Adrenal gland (tissue), 12 donors: ENCODE measurements around the gene COQ3. TPM values are rescaled to one million over a fixed set of nuclear protein-coding genes. Genes with fewer than 3 reads are reported as not detected.
A peak's percentile ranks its signal among the peaks of the same experiment; 100 is the strongest.

ENCODE experiments used
- DNase-seq, 7 donors: peaks; one replicate each; pipeline ENCODE4 v3.0.0-alpha.2; 2019 to 2020
- H3K27ac ChIP-seq, 5 donors: fragments of 200-600 bp; sonication (generic) in 4 of 5; 1 replicate in 3 of 5; 2 replicates in 2 of 5; pipeline versions ENCODE4 v1.5.1 to v1.8.0; 2016 to 2020; ENCODE audit warnings: mild to moderate bottlenecking in 1 of 5
- H3K27me3 ChIP-seq: fragments of 200-600 bp; 2 replicates; pipeline ENCODE4 v1.8.0; 2021
- H3K36me3 ChIP-seq, 2 donors: fragments of 200-600 bp; replicated peaks in 1 of 2; 1 replicate in 1 of 2; 2 replicates in 1 of 2; pipeline versions ENCODE4 v1.5.1 to v1.8.0; 2018 to 2022
- H3K4me1 ChIP-seq, 2 donors: fragments of 200-600 bp; replicated peaks in 1 of 2; 1 replicate in 1 of 2; 2 replicates in 1 of 2; pipeline versions ENCODE4 v1.5.1 to v1.8.0; 2018 to 2021
- H3K4me3 ChIP-seq, 4 donors: fragments of 200-600 bp; sonication (generic) in 3 of 4; one replicate each; pipeline ENCODE4 v1.5.1; 2016 to 2018
- H3K9me3 ChIP-seq, 3 donors: fragments of 200-600 bp; sonication (generic) in 1 of 3; replicated peaks in 1 of 3; 1 replicate in 2 of 3; 2 replicates in 1 of 3; pipeline versions ENCODE4 v1.5.1 to v1.8.0; 2016 to 2021
- CTCF ChIP-seq, 6 experiments: fragments of 450-650 bp in 4 of 6; fragments of 200-600 bp in 2 of 6; sonication (generic) in 1 of 6; IDR thresholded peaks; 1 replicate in 5 of 6; 2 replicates in 1 of 6; pipeline versions ENCODE4 v1.5.1 to v1.8.0; 2016 to 2021; ENCODE audit warnings: antibody characterized with exemption in 6 of 6, mild to moderate bottlenecking in 2 of 6, moderate library complexity in 1 of 6
- POLR2A ChIP-seq, 2 donors: fragments of 450-650 bp; IDR thresholded peaks; one replicate each; pipeline ENCODE4 v1.6.1; 2017; ENCODE audit warnings: antibody characterized with exemption in 2 of 2, mild to moderate bottlenecking in 2 of 2, moderate library complexity in 1 of 2
- WGBS, 4 donors: extraction: QIAGEN DNeasy Blood & Tissue Kit in 2 of 4; methylation state at CpG; one replicate each; pipeline versions ENCODE4 v1.1.5 to v1.1.7; 2013 to 2017; 5-methylcytosine and 5-hydroxymethylcytosine counted together
- intact Hi-C, 2 donors: fragments of 100-400 bp; cut with DNase I; formaldehyde crosslinking; loops; one replicate each; pipeline versions ENCODE4 v1.14.1 to v1.15.0; 2022 to 2023
- polyA plus RNA-seq, 3 donors: library from polyadenylated mRNA; stranded (reverse); fragments of 200-250 nt in 2 of 3; fragments of 350-450 nt in 1 of 3; fragmentation: Illumina TruSeq in 1 of 3; extraction: RNeasy Lipid Tissue Mini Kit (QIAGEN cat#74804) in 1 of 3; gene quantifications; one replicate each; pipeline ENCODE4 v1.2.3, GENCODE V29; 2013 to 2014
- total RNA-seq, 9 donors: library from RNA; depleted of rRNA in 4 of 9; stranded (reverse); fragments of >200 nt in 4 of 9; fragments of 120-200 nt in 1 of 9; fragmentation: NEBNext Ultra II Directional in 1 of 9; extraction: Animal tissue kit (Norgen Biotek cat#: 25700) in 1 of 9; gene quantifications; one replicate each; pipeline versions ENCODE4 v1.1.0 to v1.2.4, GENCODE V29; 2013 to 2023
- donor health status: healthy with polysubstance abuse.
- donor health status: Bipolar disorder and iron deficiency.
- donor health status: DM: yes; HTN: yes; CAD: no.
- donor health status: DM: no; HTN: no; CAD: no.
- donor health status: DM: no; HTN: no; CAD: no.
- donor health status: DM: yes; HTN: yes; CAD: no.

COQ3 gene
- total and polyA plus RNA-seq, 12 donors, result 2.9 to 25.8 (median 9.5) TPM

- peaks cover 0 to 6% of the 10 kb centered on the region in 2 donors for H3K4me1 ChIP-seq
- H3K27ac ChIP-seq, result peak within 1 kb of the TSS in 1 of 5 donors; percentile 49
- peak in 5 of 7 donors; percentile 15 to 60 (median 30) for DNase-seq
- intact Hi-C loops, result no loop called here
- peak within 1 kb of the TSS in 2 of 4 donors; percentile 17 to 55 for H3K4me3 ChIP-seq
- peaks cover 7% of the 10 kb centered on the region for H3K27me3 ChIP-seq
- no peaks in the 10 kb centered on the region for H3K36me3 ChIP-seq
- WGBS, 4 donors, result 0 to 1% (median 0%) methylated on average over 4 to 108 of the region's 108 CpGs
- TF ChIP-seq CTCF (IDR thresholded peaks at IDR 0.05) (no peak), POLR2A (IDR thresholded peaks at IDR 0.05) (no peak)
- no peaks in the 10 kb centered on the region for H3K9me3 ChIP-seq
Observed at GRCh38 chr6:99349171-99350141, 44.5 kb downstream of the COQ3 start, which contains the start of gene FAXC. Gene FAXC, minus strand, starts transcription at chr6:99349674. Its CDS starts 302 bp downstream, at chr6:99349372.

- Histone ChIP-seq H3K4me1 (peaks cover 0 to 6% of the 10 kb centered on the region in 2 donors), H3K27me3 (peaks cover 7% of the 10 kb centered on the region), H3K27ac (no peak overlapping the region), H3K36me3 (no peaks in the 10 kb centered on the region), H3K4me3 (peak overlapping the region in 1 of 4 donors; percentile 55), H3K9me3 (no peaks in the 10 kb centered on the region)
- DNase-seq, result no peak
- TF ChIP-seq CTCF (IDR thresholded peaks at IDR 0.05), result no peak
- TF ChIP-seq POLR2A (IDR thresholded peaks at IDR 0.05), result no peak
- intact Hi-C loops, result no loop called here
- 51 to 72% (median 52%) methylated on average over 12 to 25 of the region's 25 CpGs for WGBS, 4 donors
Observed at GRCh38 chr6:99348288-99349170, 45.5 kb downstream of the COQ3 start.

- Histone ChIP-seq H3K4me3 (no peak overlapping the region), H3K9me3 (no peaks in the 10 kb centered on the region), H3K4me1 (peaks cover 0 to 6% of the 10 kb centered on the region in 2 donors), H3K27me3 (peaks cover 7% of the 10 kb centered on the region), H3K27ac (no peak overlapping the region), H3K36me3 (no peaks in the 10 kb centered on the region)
- no peak for DNase-seq
- TF ChIP-seq CTCF (IDR thresholded peaks at IDR 0.05), result no peak
- no peak for TF ChIP-seq POLR2A (IDR thresholded peaks at IDR 0.05)
- intact Hi-C loops, result no loop called here
- 63 to 88% (median 74%) methylated on average over 1 of the region's 1 CpG for WGBS, 4 donors
Observed at GRCh38 chr6:99347804-99348203, 46.2 kb downstream of the COQ3 start.

- intact Hi-C loops, result no loop called here
- no peak overlapping the region for H3K27ac ChIP-seq
- H3K9me3 ChIP-seq, result no peaks in the 10 kb centered on the region
- H3K4me3 ChIP-seq, result no peak overlapping the region
- peaks cover 7% of the 10 kb centered on the region for H3K27me3 ChIP-seq
- TF ChIP-seq POLR2A (IDR thresholded peaks at IDR 0.05) (no peak), CTCF (IDR thresholded peaks at IDR 0.05) (no peak)
- DNase-seq, result no peak
- peaks cover 0 to 6% of the 10 kb centered on the region in 2 donors for H3K4me1 ChIP-seq
- no peaks in the 10 kb centered on the region for H3K36me3 ChIP-seq
- 88 to 98% (median 91%) methylated on average over 10 of the region's 10 CpGs for WGBS, 4 donors
Observed at GRCh38 chr6:99346595-99346994, 47.4 kb downstream of the COQ3 start.
